Transverse colon (tissue), 4 donors: Measurements from ENCODE around the gene PLXNC1. TPM values are rescaled to one million over a fixed set of nuclear protein-coding genes. Genes with fewer than 3 reads are reported as not detected.

Experiments used
- DNase-seq: peaks from one replicate; pipeline ENCODE4 v3.0.0-alpha.2; 2019
- H3K27ac ChIP-seq, 4 donors: fragments of 200-600 bp; sonication (generic); 2 replicates each; pipeline ENCODE4 v1.5.1; 2016 to 2018; ENCODE audit warnings: inconsistent platforms in 4 of 4
- H3K27me3 ChIP-seq: fragments of 200-600 bp; sonication (generic); 2 replicates; pipeline ENCODE4 v1.5.1; 2017; ENCODE audit warnings: inconsistent platforms
- H3K36me3 ChIP-seq, 4 donors: fragments of 200-600 bp; sonication (generic); 2 replicates each; pipeline ENCODE4 v1.5.1; 2017 to 2019; ENCODE audit warnings: inconsistent platforms in 4 of 4
- H3K4me1 ChIP-seq, 4 donors: fragments of 200-600 bp; sonication (generic); 2 replicates each; pipeline ENCODE4 v1.5.1; 2017 to 2020; ENCODE audit warnings: inconsistent platforms in 4 of 4
- H3K4me3 ChIP-seq, 4 donors: fragments of 200-600 bp; sonication (generic); 1 replicate in 1 of 4; 2 replicates in 3 of 4; pipeline versions ENCODE4 v1.5.1 to v1.6.1; 2017 to 2019; ENCODE audit warnings: inconsistent platforms in 4 of 4
- H3K9me3 ChIP-seq, 2 donors: fragments of 200-600 bp; sonication (generic); 2 replicates each; pipeline ENCODE4 v1.5.1; 2017 to 2019; ENCODE audit warnings: inconsistent platforms in 2 of 2
- EP300 ChIP-seq: sonication (generic); formaldehyde crosslinking; IDR thresholded peaks from one replicate; pipeline ENCODE4 v1.6.1; 2017; ENCODE audit warnings: antibody characterized with exemption, low read depth
- POLR2A ChIP-seq: fragments of 450-650 bp; IDR thresholded peaks from one replicate; pipeline ENCODE4 v1.6.1; 2016; ENCODE audit warnings: antibody characterized with exemption, mild to moderate bottlenecking, moderate library complexity
- POLR2AphosphoS5 ChIP-seq, 3 donors: sonication (generic); formaldehyde crosslinking; IDR thresholded peaks; one replicate each; pipeline ENCODE4 v1.6.1; 2016; ENCODE audit warnings: antibody characterized with exemption in 3 of 3
- WGBS, 2 donors: methylation state at CpG; one replicate each; pipeline ENCODE4 v1.1.5; 2018; ENCODE audit warnings: low coverage in 1 of 2; 5-methylcytosine and 5-hydroxymethylcytosine counted together
- in situ Hi-C, 4 donors: fragments of 200-750 bp; cut with MboI; loops; one replicate each; pipeline versions ENCODE4 v1.15.0 to v1.15.1; 2017; ENCODE audit warnings: low sequenced_read_pairs in 3 of 4, low pct_ligation_motif_present in 1 of 4, low pct_unique_long_range_greater_than_20kb in 1 of 4
- intact Hi-C: fragments of 100-400 bp; cut with DNase I; formaldehyde crosslinking; loops from one replicate; pipeline ENCODE4 v1.15.1; 2023; ENCODE audit warnings: low total_unique reads
- total RNA-seq, 4 donors: library from RNA; depleted of rRNA; stranded (reverse); fragments of >200 nt; gene quantifications; one replicate each; pipeline ENCODE4 v1.1.0, GENCODE V29; 2016
- TF ChIP-seq, protein P1 (sequence below), 5 experiments: fragments of 200-600 bp in 3 of 5; fragments of 450-650 bp in 2 of 5; sonication (generic) in 3 of 5; IDR thresholded peaks; 1 replicate in 2 of 5; 2 replicates in 3 of 5; pipeline ENCODE4 v1.5.1; 2016 to 2017; ENCODE audit warnings: antibody characterized with exemption in 5 of 5, inconsistent platforms in 3 of 5, mild to moderate bottlenecking in 2 of 5, moderate library complexity in 1 of 5

The PLXNC1 gene
- total RNA-seq, 4 donors from 2014 or later, result 3.3 to 12.7 (median 6.8) TPM

- intact Hi-C loops (no loop called here), in situ Hi-C loops (no loop called here)
- no peaks in the 10 kb centered on the region for H3K27me3 ChIP-seq
- WGBS, 2 donors, result 89 to 93% methylated on average over 3 to 7 of the region's 7 CpGs
- no peak overlapping the region for H3K27ac ChIP-seq
- DNase-seq, result no peak
- H3K4me3 ChIP-seq, result no peak overlapping the region
- H3K36me3 ChIP-seq, result no peaks in the 10 kb centered on the region
- no peaks in the 10 kb centered on the region for H3K9me3 ChIP-seq
- TF ChIP-seq POLR2A, result no peak
- no peak for TF ChIP-seq POLR2AphosphoS5 (IDR thresholded peaks at IDR 0.05)
- TF ChIP-seq, protein P1, sequence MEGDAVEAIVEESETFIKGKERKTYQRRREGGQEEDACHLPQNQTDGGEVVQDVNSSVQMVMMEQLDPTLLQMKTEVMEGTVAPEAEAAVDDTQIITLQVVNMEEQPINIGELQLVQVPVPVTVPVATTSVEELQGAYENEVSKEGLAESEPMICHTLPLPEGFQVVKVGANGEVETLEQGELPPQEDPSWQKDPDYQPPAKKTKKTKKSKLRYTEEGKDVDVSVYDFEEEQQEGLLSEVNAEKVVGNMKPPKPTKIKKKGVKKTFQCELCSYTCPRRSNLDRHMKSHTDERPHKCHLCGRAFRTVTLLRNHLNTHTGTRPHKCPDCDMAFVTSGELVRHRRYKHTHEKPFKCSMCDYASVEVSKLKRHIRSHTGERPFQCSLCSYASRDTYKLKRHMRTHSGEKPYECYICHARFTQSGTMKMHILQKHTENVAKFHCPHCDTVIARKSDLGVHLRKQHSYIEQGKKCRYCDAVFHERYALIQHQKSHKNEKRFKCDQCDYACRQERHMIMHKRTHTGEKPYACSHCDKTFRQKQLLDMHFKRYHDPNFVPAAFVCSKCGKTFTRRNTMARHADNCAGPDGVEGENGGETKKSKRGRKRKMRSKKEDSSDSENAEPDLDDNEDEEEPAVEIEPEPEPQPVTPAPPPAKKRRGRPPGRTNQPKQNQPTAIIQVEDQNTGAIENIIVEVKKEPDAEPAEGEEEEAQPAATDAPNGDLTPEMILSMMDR (IDR thresholded peaks at IDR 0.05), result no peak
- no peak for TF ChIP-seq EP300
- peaks cover 0 to 9% (median 0%) of the 10 kb centered on the region in 4 donors for H3K4me1 ChIP-seq
Measured at GRCh38 chr12:94280063-94280462, 131.7 kb downstream of the PLXNC1 start.

- H3K36me3 ChIP-seq, result no peaks in the 10 kb centered on the region
- H3K9me3 ChIP-seq, result no peaks in the 10 kb centered on the region
- DNase-seq, result peak; percentile 34
- TF ChIP-seq POLR2AphosphoS5 (IDR thresholded peaks at IDR 0.05), result no peak
- TF ChIP-seq POLR2A, result no peak
- TF ChIP-seq EP300, result no peak
- TF ChIP-seq, protein P1 (IDR thresholded peaks at IDR 0.05), result no peak
- no peaks in the 10 kb centered on the region for H3K27me3 ChIP-seq
- in situ Hi-C loops, result no loop called here
- intact Hi-C loops, result no loop called here
- 40 to 60% methylated on average over 2 to 7 of the region's 7 CpGs for WGBS, 2 donors
- peak overlapping the region in 1 of 4 donors; percentile 18 for H3K27ac ChIP-seq
- no peak overlapping the region for H3K4me3 ChIP-seq
- H3K4me1 ChIP-seq, result peaks cover 3 to 22% (median 9%) of the 10 kb centered on the region in 4 donors
Measured at GRCh38 chr12:94282675-94283074, 134.3 kb downstream of the PLXNC1 start.

DNA sequence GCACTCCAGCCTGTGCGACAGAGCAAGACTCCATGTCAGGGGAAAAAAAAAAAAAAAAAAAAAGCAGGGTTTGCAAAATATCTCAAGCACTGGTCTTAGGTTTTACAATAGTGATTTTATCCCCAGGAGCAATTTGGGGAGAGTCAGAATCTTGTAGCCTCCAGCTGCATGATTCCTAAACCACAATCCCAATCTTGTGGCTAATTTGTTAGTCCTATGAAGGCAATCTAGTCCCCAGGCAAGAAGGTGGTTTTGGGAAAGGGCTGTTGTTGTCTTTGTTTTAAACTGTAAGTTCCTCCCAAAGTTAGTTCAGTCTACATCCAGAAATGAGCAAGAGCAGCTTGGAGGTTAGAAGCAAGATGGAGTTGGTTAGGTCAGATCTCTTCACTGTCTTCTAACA, 135.7 kb downstream of the PLXNC1 start:
- in situ Hi-C loops, result no loop called here
- no peaks in the 10 kb centered on the region for H3K36me3 ChIP-seq
- no peak overlapping the region for H3K27ac ChIP-seq
- intact Hi-C loops, result no loop called here
- H3K9me3 ChIP-seq, result no peaks in the 10 kb centered on the region
- no peak overlapping the region for H3K4me3 ChIP-seq
- WGBS, 2 donors, result 88% methylated on average over 1 of the region's 1 CpG; no CpG with 5 or more reads in 1 of the 2 donors
- TF ChIP-seq, protein P1 (IDR thresholded peaks at IDR 0.05), result no peak
- TF ChIP-seq POLR2AphosphoS5 (IDR thresholded peaks at IDR 0.05), result no peak
- no peak for TF ChIP-seq POLR2A
- no peak for TF ChIP-seq EP300
- DNase-seq, result no peak
- peaks cover 3 to 23% (median 9%) of the 10 kb centered on the region in 4 donors for H3K4me1 ChIP-seq
- no peaks in the 10 kb centered on the region for H3K27me3 ChIP-seq

GRCh38 chr12:94284859-94285258, 136.5 kb downstream of the PLXNC1 start:
- no peaks in the 10 kb centered on the region for H3K9me3 ChIP-seq
- H3K27ac ChIP-seq, result no peak overlapping the region
- DNase-seq, result no peak
- no peak for TF ChIP-seq EP300
- TF ChIP-seq, protein P1 (IDR thresholded peaks at IDR 0.05), result no peak
- intact Hi-C loops, result no loop called here
- no peaks in the 10 kb centered on the region for H3K36me3 ChIP-seq
- no peaks in the 10 kb centered on the region for H3K27me3 ChIP-seq
- H3K4me1 ChIP-seq, result peaks cover 3 to 27% (median 9%) of the 10 kb centered on the region in 4 donors
- WGBS, 2 donors, result 60 to 81% methylated on average over 1 to 2 of the region's 2 CpGs
- no peak overlapping the region for H3K4me3 ChIP-seq
- in situ Hi-C loops, result no loop called here
